C4-2B (cell line): ENCODE measurements around the gene GSAP.

Experiments used
- ZFX ChIP-seq: fragments of 450-650 bp; IDR thresholded peaks from 2 replicates; pipeline ENCODE4 v1.6.1; 2017
- TF ChIP-seq, protein P1 (sequence below): fragments of 450-650 bp; conservative IDR thresholded peaks from 2 replicates; pipeline ENCODE4 v1.5.1; 2017; ENCODE audit warnings: mild to moderate bottlenecking

- TF ChIP-seq, protein P1, sequence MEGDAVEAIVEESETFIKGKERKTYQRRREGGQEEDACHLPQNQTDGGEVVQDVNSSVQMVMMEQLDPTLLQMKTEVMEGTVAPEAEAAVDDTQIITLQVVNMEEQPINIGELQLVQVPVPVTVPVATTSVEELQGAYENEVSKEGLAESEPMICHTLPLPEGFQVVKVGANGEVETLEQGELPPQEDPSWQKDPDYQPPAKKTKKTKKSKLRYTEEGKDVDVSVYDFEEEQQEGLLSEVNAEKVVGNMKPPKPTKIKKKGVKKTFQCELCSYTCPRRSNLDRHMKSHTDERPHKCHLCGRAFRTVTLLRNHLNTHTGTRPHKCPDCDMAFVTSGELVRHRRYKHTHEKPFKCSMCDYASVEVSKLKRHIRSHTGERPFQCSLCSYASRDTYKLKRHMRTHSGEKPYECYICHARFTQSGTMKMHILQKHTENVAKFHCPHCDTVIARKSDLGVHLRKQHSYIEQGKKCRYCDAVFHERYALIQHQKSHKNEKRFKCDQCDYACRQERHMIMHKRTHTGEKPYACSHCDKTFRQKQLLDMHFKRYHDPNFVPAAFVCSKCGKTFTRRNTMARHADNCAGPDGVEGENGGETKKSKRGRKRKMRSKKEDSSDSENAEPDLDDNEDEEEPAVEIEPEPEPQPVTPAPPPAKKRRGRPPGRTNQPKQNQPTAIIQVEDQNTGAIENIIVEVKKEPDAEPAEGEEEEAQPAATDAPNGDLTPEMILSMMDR = no peak
- no peak for TF ChIP-seq ZFX
Measured at GRCh38 chr7:77265666-77266065, 150.5 kb downstream of the GSAP start.
